GM12878 (cell line): Measurements from ENCODE around the gene DLG4. TPM values are rescaled to one million over a fixed set of nuclear protein-coding genes. Genes with fewer than 3 reads are reported as not detected.

Source experiments
- ATAC-seq: fragments of 200-7000 bp; cut with Tn5 transposase; 3 replicates; pipeline ENCODE4 v1.9.1; 2020; ENCODE audit warnings: mild to moderate bottlenecking, moderate library complexity
- BruUV-seq: library from RNA; stranded (reverse); fragments of 400-500 nt; replicated peaks from 2 replicates; lab custom pipeline; 2021; lab: Mats Ljungman, UMichigan
- CTCF ChIA-PET: fragments of 300-600 bp; sonication (Branson Sonifier 250); formaldehyde crosslinking; extraction: SDS; loops from one replicate; lab custom pipeline; 2021; ENCODE audit warnings: inconsistent platforms; lab: Yijun Ruan, JAX
- POLR2A ChIA-PET: fragments of 350-600 bp; formaldehyde crosslinking; extraction: SDS; loops from one replicate; lab custom pipeline; 2021; ENCODE audit warnings: inconsistent platforms; lab: Charles Lee
- RAD21 ChIA-PET: fragments of 300-600 bp; sonication (Branson Sonifier 250); formaldehyde crosslinking; loops from one replicate; lab custom pipeline; 2023; ENCODE audit warnings: antibody characterized with exemption; ENCODE audit not compliant: unreplicated experiment; lab: Charles Lee
- SMC1A ChIA-PET: fragments of 300-600 bp; sonication (Branson Sonifier 250); formaldehyde crosslinking; loops from one replicate; lab custom pipeline; 2023; ENCODE audit not compliant: unreplicated experiment, uncharacterized antibody; lab: Charles Lee
- DNase-seq: peaks from one replicate; pipeline ENCODE4 v3.0.0-alpha.2; 2011; ENCODE audit warnings: low read depth, low spot score
- FAIRE-seq: peaks from 3 replicates; lab custom pipeline; 2011; peaks lifted over from hg19 to GRCh38; lab: Jason Lieb, UNC
- H2AFZ ChIP-seq: 2 replicates; pipeline ENCODE4 v1.6.0; 2011; ENCODE audit warnings: low read depth, low read length, control low read depth; ENCODE audit not compliant: control insufficient read depth
- H3K27ac ChIP-seq: 2 replicates; pipeline ENCODE4 v1.5.1; 2011; ENCODE audit warnings: control low read depth; ENCODE audit not compliant: control insufficient read depth, insufficient read depth
- H3K27me3 ChIP-seq, 2 experiments: replicated peaks in 1 of 2; 2 replicates each; pipeline versions ENCODE4 v1.6.0 to v1.6.1; 2011; ENCODE audit warnings: low read length in 1 of 2; ENCODE audit not compliant: control insufficient read depth in 2 of 2, insufficient read depth in 2 of 2
- H3K36me3 ChIP-seq, 2 experiments: 2 replicates each; pipeline ENCODE4 v1.5.1; 2011; ENCODE audit warnings: low read length in 1 of 2; ENCODE audit not compliant: control insufficient read depth in 2 of 2, insufficient read depth in 2 of 2
- H3K4me1 ChIP-seq: 2 replicates; pipeline ENCODE4 v1.6.1; 2011; ENCODE audit warnings: mild to moderate bottlenecking, low read length, moderate library complexity, mixed read lengths; ENCODE audit not compliant: control insufficient read depth, insufficient read depth
- H3K4me2 ChIP-seq: 2 replicates; pipeline ENCODE4 v1.6.0; 2011; ENCODE audit warnings: control low read depth; ENCODE audit not compliant: control insufficient read depth, insufficient read depth
- H3K4me3 ChIP-seq: fragments of 200-600 bp; sonication (generic); 2 replicates; pipeline ENCODE4 v1.5.1; 2016
- H3K79me2 ChIP-seq: 2 replicates; pipeline ENCODE4 v1.6.0; 2011; ENCODE audit warnings: low read length; ENCODE audit not compliant: control insufficient read depth, insufficient read depth
- H3K9ac ChIP-seq: 2 replicates; pipeline ENCODE4 v1.8.0; 2011; ENCODE audit warnings: low read length, control low read depth, mixed read lengths; ENCODE audit not compliant: control insufficient read depth, insufficient read depth
- H3K9me3 ChIP-seq: replicated peaks from 3 replicates; pipeline ENCODE4 v1.5.1; 2011; ENCODE audit warnings: mild to moderate bottlenecking, low read length; ENCODE audit not compliant: control insufficient read depth, insufficient read depth
- H4K20me1 ChIP-seq: 2 replicates; pipeline ENCODE4 v1.6.0; 2011; ENCODE audit not compliant: control insufficient read depth, insufficient read depth
- IKZF1 ChIP-seq: fragments of 450-650 bp; conservative IDR thresholded peaks from 2 replicates; pipeline ENCODE4 v1.6.1; 2017; ENCODE audit warnings: antibody characterized with exemption, mild to moderate bottlenecking
- NBN ChIP-seq: fragments of 450-650 bp; IDR thresholded peaks from 2 replicates; pipeline ENCODE4 v1.6.1; 2016
- WGBS: methylation state at CpG from one replicate; pipeline ENCODE4 v1.1.6; 2016; ENCODE audit warnings: low lambda C conversion rate; ENCODE audit not compliant: insufficient replicate concordance, insufficient coverage; ENCODE audit errors: missing lambda C conversion rate; 5-methylcytosine and 5-hydroxymethylcytosine counted together
- in situ Hi-C: fragments of 300-500 bp; cut with MboI; formaldehyde crosslinking; loops from 9 replicates; pipeline ENCODE4 v1.14.3; 2018; ENCODE audit warnings: mixed read lengths
- intact Hi-C: fragments of 100-400 bp; cut with micrococcal nuclease; formaldehyde crosslinking; loops from one replicate; pipeline ENCODE4 v1.14.2; 2022; ENCODE audit not compliant: unreplicated experiment
- polyA plus RNA-seq, 11 experiments: library from polyadenylated mRNA; depleted of rRNA in 4 of 11; unstranded in 6 of 11; stranded (reverse) in 5 of 11; fragments of >200 nt; fragmentation: Nextera tagmentation in 4 of 11; fragmentation: Illumina TruSeq in 1 of 11; extraction: Ambion mirVana in 4 of 11; extraction: Trizol in 1 of 11; gene quantifications; 1 replicate in 1 of 11; 2 replicates in 10 of 11; pipeline versions ENCODE4 v1.2.1 to v1.2.3, GENCODE V29; 2011 to 2016; ENCODE audit warnings: inconsistent platforms in 2 of 11, missing spikeins in 2 of 11, low read depth in 1 of 11
- total RNA-seq, 4 experiments: library from RNA; depleted of rRNA in 3 of 4; stranded (reverse); fragments of >200 nt in 3 of 4; fragmentation: Illumina TruSeq in 1 of 4; extraction: Trizol in 1 of 4; gene quantifications; 2 replicates each; pipeline versions ENCODE4 v1.2.1 to v1.2.3, GENCODE V29; 2013 to 2021
- TF ChIP-seq, protein P1 (sequence below): fragments of 450-650 bp; formaldehyde crosslinking; IDR thresholded peaks from 2 replicates; pipeline ENCODE4 v1.4.0; 2022; ENCODE audit warnings: mild to moderate bottlenecking, moderate library complexity

DLG4 gene
- total and polyA plus RNA-seq, 10 of the 15 experiments (the other 5 are each of a cell fraction or from before 2014, with no cell fraction given) = 0.07 to 4.1 (median 1.3) TPM

DNA sequence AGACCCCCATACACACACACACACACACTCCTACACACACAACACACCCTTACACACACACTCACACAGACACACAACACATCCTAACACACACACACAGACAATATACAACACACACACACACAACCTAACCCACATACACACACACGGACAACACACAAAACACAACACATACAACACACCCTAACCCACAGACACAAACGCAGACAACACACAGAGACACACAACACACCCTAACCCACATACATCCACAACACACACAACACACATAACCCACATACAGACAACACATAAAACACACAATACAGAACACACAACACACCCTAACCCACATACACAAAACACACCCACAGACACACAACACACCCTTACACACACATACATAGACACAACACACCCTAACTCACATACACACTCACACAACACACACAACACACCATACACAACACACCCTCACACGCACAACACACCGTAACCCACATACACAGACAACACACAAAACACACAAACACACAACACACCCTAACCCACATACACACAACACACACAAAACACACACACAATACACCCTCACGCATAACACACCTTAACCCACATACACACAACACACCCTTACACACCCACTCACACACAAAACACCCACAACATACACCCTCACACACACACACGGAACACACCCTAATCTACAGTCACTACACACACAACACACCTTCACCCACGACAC lies 44.9 kb downstream of the DLG4 start:
- H3K4me2 ChIP-seq = no peak overlapping the region
- H3K4me1 ChIP-seq = peaks cover 6% of the 10 kb centered on the region
- CTCF ChIA-PET = interaction anchor here (1.6 kb wide), 1 partner anchor 129 kb away, joined by 4 read pairs; no protein-coding TSS in a partner anchor
- no TSS peak for BruUV-seq
- no peak overlapping the region for H3K27ac ChIP-seq
- no peaks in the 10 kb centered on the region for H3K36me3 ChIP-seq
- FAIRE-seq = peak; percentile 84
- intact Hi-C loops (loop anchor here (10.0 kb wide), 1 partner anchor 260 kb away; no protein-coding TSS in a partner anchor), in situ Hi-C loops (no loop called here)
- H3K27me3 ChIP-seq = peaks cover 2 to 6% of the 10 kb centered on the region in 2 experiments; a peak in 3 of 4 replicates
- no peak overlapping the region for H3K4me3 ChIP-seq
- RAD21 ChIA-PET = no interaction called here
- no peak for ATAC-seq
- no peak overlapping the region for H2AFZ ChIP-seq
- no peaks in the 10 kb centered on the region; the same call in 2 of the 3 replicates for H3K9me3 ChIP-seq
- H4K20me1 ChIP-seq = no peaks in the 10 kb centered on the region
- TF ChIP-seq, protein P1, sequence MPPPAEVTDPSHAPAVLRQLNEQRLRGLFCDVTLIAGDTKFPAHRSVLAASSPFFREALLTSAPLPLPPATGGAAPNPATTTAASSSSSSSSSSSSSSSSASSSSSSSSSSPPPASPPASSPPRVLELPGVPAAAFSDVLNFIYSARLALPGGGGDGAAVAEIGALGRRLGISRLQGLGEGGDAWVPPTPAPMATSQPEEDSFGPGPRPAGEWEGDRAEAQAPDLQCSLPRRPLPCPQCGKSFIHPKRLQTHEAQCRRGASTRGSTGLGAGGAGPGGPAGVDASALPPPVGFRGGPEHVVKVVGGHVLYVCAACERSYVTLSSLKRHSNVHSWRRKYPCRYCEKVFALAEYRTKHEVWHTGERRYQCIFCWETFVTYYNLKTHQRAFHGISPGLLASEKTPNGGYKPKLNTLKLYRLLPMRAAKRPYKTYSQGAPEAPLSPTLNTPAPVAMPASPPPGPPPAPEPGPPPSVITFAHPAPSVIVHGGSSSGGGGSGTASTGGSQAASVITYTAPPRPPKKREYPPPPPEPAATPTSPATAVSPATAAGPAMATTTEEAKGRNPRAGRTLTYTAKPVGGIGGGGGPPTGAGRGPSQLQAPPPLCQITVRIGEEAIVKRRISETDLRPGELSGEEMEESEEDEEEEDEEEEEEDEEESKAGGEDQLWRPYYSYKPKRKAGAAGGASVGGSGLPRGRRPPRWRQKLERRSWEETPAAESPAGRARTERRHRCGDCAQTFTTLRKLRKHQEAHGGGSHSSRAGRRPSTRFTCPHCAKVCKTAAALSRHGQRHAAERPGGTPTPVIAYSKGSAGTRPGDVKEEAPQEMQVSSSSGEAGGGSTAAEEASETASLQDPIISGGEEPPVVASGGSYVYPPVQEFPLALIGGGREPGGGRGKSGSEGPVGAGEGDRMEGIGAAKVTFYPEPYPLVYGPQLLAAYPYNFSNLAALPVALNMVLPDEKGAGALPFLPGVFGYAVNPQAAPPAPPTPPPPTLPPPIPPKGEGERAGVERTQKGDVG (CRISPR knock-in tag) = no peak
- TF ChIP-seq IKZF1 = no peak
- TF ChIP-seq NBN = 0 out of 2 replicates have a peak, but pooled peaks have one; percentile 18
- TF ChIP-seq, all 136 proteins: peak for 1
- 45% methylated on average over 7 of the region's 7 CpGs for WGBS
- ChIA-PET SMC1A (no interaction called here), POLR2A (no interaction called here)
- H3K79me2 ChIP-seq = no peaks in the 10 kb centered on the region
- no peak overlapping the region for H3K9ac ChIP-seq
- no peak for DNase-seq
